GM19240 (cell line): ENCODE results near the gene MAP9.
"Not testable (repeated sequence)": the region's sequence is repeated elsewhere in the genome, so short reads cannot be mapped to it uniquely, and the experiment has no call there.

Experiments used
- DNase-seq: peaks from one replicate; pipeline ENCODE4 v3.0.0; 2011; ENCODE audit warnings: low spot score; ENCODE audit not compliant: insufficient read length

The MAP9 gene

GRCh38 chr4:155376387-155377268 lies at the start of gene MAP9:
TSS of gene MAP9 (minus strand) at chr4:155376965. CDS start at chr4:155375850, 1,115 bp downstream.
- peak; percentile 89 for DNase-seq

- not testable (repeated sequence) for DNase-seq
Measured at GRCh38 chr4:155424778-155425177, 48.0 kb upstream of the MAP9 start.

GRCh38 chr4:155423671-155424070 lies 46.9 kb upstream of the MAP9 start:
- no peak for DNase-seq

GRCh38 chr4:155419266-155419665 lies 42.5 kb upstream of the MAP9 start:
- DNase-seq: no peak

- DNase-seq: no peak
Measured at GRCh38 chr4:155415662-155416061, 38.9 kb upstream of the MAP9 start.

- DNase-seq: no peak
Measured at GRCh38 chr4:155413451-155413850, 36.7 kb upstream of the MAP9 start.

GRCh38 chr4:155411546-155411945 lies 34.8 kb upstream of the MAP9 start:
- DNase-seq: no peak

GRCh38 chr4:155408796-155409195 lies 32.0 kb upstream of the MAP9 start:
- no peak for DNase-seq

- no peak for DNase-seq
Measured at GRCh38 chr4:155407480-155407879, 30.7 kb upstream of the MAP9 start.

- no peak for DNase-seq
Measured at GRCh38 chr4:155405059-155405458, 28.3 kb upstream of the MAP9 start.

GRCh38 chr4:155403886-155404285 lies 27.1 kb upstream of the MAP9 start:
- DNase-seq: no peak

GRCh38 chr4:155402941-155403340 lies 26.2 kb upstream of the MAP9 start:
- no peak for DNase-seq

GRCh38 chr4:155400893-155401292 lies 24.1 kb upstream of the MAP9 start:
- DNase-seq: no peak

GRCh38 chr4:155399974-155400697 lies 23.4 kb upstream of the MAP9 start:
- no peak for DNase-seq

GRCh38 chr4:155392481-155393184 lies 15.9 kb upstream of the MAP9 start:
- DNase-seq: no peak

GRCh38 chr4:155391932-155392331 lies 15.2 kb upstream of the MAP9 start:
- DNase-seq: no peak

GRCh38 chr4:155388162-155388561 lies 11.4 kb upstream of the MAP9 start:
- DNase-seq: no peak

- no peak for DNase-seq
Measured at GRCh38 chr4:155383541-155383940, 6.8 kb upstream of the MAP9 start.

GRCh38 chr4:155377276-155377675 lies 511 bp upstream of the MAP9 start:
- DNase-seq: no peak

GRCh38 chr4:155371432-155372043 lies 5.2 kb downstream of the MAP9 start:
- DNase-seq: no peak

- no peak for DNase-seq
Measured at GRCh38 chr4:155367608-155368007, 9.2 kb downstream of the MAP9 start.
